Epithelial cell of alveolus of lung (primary cell): ENCODE results near the gene MRPS23. TPM values are rescaled to one million over a fixed set of nuclear protein-coding genes. Genes with fewer than 3 reads are reported as not detected.

Experiments used
- total RNA-seq: library from RNA; depleted of rRNA; stranded (reverse); fragments of >200 nt; gene quantifications from 2 replicates; pipeline ENCODE4 v1.2.1, GENCODE V29; 2015

Gene MRPS23
- 22.8 and 29.0 TPM in 2 replicates for total RNA-seq

GRCh38 chr17:57849874-57850754, at the start of gene MRPS23:
Gene MRPS23, minus strand, starts transcription at chr17:57850044. Its CDS starts 34 bp downstream, at chr17:57850010.

Other genes with a start within 250 kb of the MRPS23 start
- gene CCDC182, start 104.7 kb downstream of the MRPS23 start, total RNA-seq: not detected in 2 replicates
- gene CUEDC1, start 105.4 kb upstream of the MRPS23 start, total RNA-seq: 11.0 and 17.3 TPM in 2 replicates
- gene VEZF1, start 138.2 kb upstream of the MRPS23 start, total RNA-seq: 41.5 and 42.5 TPM in 2 replicates
- gene SRSF1, start 157.2 kb upstream of the MRPS23 start, total RNA-seq: 170 and 197 TPM in 2 replicates
- gene DYNLL2, start 233.4 kb upstream of the MRPS23 start, total RNA-seq: 8.7 and 10.9 TPM in 2 replicates